Measurements from ENCODE around the gene DIP2C. TPM values are rescaled to one million over a fixed set of nuclear protein-coding genes. Genes with fewer than 3 reads are reported as not detected.
A peak's percentile ranks its signal among the peaks of the same experiment; 100 is the strongest.
"Not testable (repeated sequence)": the region's sequence is repeated elsewhere in the genome, so short reads cannot be mapped to it uniquely, and the experiment has no call there.

DIP2C gene
- total and polyA plus RNA-seq, 8 donors = 2.4 to 40.1 (median 21.0) TPM

DNA sequence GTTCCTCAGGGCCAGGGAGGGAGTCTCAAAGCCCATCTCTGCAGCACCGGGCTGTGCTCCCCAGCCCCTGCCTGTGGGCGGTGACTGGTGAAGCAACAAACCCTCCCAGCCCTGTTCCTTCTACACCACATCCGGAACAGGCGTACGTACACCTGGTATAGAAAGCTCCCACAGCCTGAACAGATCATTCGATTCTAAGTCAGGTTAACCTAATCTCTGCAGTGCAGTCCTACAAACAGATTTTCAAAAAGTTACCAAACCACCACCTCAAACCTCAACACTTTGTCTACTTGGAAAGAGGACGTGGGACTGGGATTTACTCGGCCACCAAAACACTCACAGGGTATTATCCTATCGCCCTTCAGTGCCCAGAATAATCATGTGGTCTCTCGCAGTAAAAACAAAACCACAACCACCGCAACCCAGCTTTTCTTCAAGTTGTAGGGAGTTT lies 238.4 kb downstream of the DIP2C start:
- intact Hi-C loops (cut with DNase I; ENCODE audit: low total_unique reads) = no loop called here
- 23 to 61% (median 44%) methylated on average over 11 of the region's 11 CpGs for WGBS, 5 donors
- no peaks in the 10 kb centered on the region for H3K27me3 ChIP-seq
- H3K27ac ChIP-seq = peak overlapping the region; percentile 44 to 74 (median 62)
- DNase-seq = peak; percentile 60 to 63
- no peaks in the 10 kb centered on the region for H3K36me3 ChIP-seq
- peaks cover 9 to 52% (median 29%) of the 10 kb centered on the region in 4 donors for H3K4me1 ChIP-seq
- peak overlapping the region in 1 of 4 donors; percentile 4 for H3K4me3 ChIP-seq
- H3K9me3 ChIP-seq = no peaks in the 10 kb centered on the region
- TF ChIP-seq, protein P1, sequence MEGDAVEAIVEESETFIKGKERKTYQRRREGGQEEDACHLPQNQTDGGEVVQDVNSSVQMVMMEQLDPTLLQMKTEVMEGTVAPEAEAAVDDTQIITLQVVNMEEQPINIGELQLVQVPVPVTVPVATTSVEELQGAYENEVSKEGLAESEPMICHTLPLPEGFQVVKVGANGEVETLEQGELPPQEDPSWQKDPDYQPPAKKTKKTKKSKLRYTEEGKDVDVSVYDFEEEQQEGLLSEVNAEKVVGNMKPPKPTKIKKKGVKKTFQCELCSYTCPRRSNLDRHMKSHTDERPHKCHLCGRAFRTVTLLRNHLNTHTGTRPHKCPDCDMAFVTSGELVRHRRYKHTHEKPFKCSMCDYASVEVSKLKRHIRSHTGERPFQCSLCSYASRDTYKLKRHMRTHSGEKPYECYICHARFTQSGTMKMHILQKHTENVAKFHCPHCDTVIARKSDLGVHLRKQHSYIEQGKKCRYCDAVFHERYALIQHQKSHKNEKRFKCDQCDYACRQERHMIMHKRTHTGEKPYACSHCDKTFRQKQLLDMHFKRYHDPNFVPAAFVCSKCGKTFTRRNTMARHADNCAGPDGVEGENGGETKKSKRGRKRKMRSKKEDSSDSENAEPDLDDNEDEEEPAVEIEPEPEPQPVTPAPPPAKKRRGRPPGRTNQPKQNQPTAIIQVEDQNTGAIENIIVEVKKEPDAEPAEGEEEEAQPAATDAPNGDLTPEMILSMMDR (IDR thresholded peaks at IDR 0.05) = no peak
- TF ChIP-seq POLR2AphosphoS5 (IDR thresholded peaks at IDR 0.05) = peak in 2 of 3 donors; percentile 42 to 59

GRCh38 chr10:450463-450862 lies 239.0 kb downstream of the DIP2C start:
- Histone ChIP-seq H3K27me3 (no peaks in the 10 kb centered on the region), H3K36me3 (no peaks in the 10 kb centered on the region), H3K4me3 (peak overlapping the region in 1 of 4 donors; percentile 4), H3K9me3 (no peaks in the 10 kb centered on the region), H3K4me1 (peaks cover 9 to 52% (median 29%) of the 10 kb centered on the region in 4 donors), H3K27ac (peak overlapping the region in 4 of 5 donors; percentile 52 to 74 (median 64))
- intact Hi-C loops (cut with DNase I; ENCODE audit: low total_unique reads) = no loop called here
- DNase-seq = no peak
- TF ChIP-seq EP300 (IDR thresholded peaks at IDR 0.05) (no peak), POLR2A (IDR thresholded peaks at IDR 0.05) (no peak), POLR2AphosphoS5 (IDR thresholded peaks at IDR 0.05) (no peak)
- TF ChIP-seq, protein P1 (IDR thresholded peaks at IDR 0.05) = no peak
- 25 to 53% (median 29%) methylated on average over 3 of the region's 3 CpGs for WGBS, 5 donors

DNA sequence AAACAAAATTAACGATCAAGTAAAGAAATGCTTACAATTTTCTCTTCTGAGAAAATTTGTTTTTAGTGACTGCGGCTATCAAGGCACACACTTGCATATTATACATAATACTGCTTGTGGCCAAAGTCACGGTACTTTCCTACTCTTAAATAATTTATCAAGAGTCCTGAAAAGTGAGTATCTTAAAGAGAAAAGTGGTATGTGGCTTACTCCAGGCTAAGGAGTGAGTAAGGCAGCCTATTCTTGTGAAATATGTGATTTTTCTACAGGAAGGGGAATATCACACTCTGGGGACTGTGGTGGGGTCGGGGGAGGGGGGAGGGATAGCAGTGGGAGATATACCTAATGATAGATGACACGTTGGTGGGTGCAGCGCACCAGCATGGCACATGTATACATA lies 240.1 kb downstream of the DIP2C start:
- H3K9me3 ChIP-seq; H3K27me3 ChIP-seq; H3K4me3 ChIP-seq; DNase-seq; H3K36me3 ChIP-seq; intact Hi-C loops (cut with DNase I; ENCODE audit: low total_unique reads): not testable (repeated sequence)
- WGBS, 5 donors = 64 to 82% (median 68%) methylated on average over 4 to 6 of the region's 6 CpGs
- Histone ChIP-seq H3K4me1 (peaks cover 4 to 43% (median 25%) of the 10 kb centered on the region in 4 donors), H3K27ac (peak overlapping the region in 1 of 5 donors; percentile 2)

DNA sequence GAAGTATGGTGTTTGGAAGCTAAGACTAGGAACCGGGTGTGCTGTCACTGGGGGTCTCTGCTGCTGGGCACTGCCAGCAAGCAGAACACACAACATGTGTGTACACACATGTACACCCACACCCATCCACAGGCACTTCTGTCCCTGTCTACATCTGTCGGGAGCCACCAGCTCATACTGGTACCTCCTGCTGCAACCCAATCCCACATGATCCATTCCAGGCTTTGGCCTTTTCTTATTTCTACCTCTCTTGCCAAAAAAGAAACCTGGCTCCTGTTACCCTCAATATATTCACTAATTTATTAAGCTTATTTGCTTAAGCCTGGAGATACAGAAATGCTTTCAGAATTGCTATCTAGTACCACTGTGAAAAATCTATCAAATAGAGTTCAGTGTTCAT lies 246.0 kb downstream of the DIP2C start:
- Histone ChIP-seq H3K36me3 (peaks cover 6 to 25% (median 21%) of the 10 kb centered on the region in 4 donors), H3K27me3 (no peaks in the 10 kb centered on the region), H3K4me1 (peaks cover 0 to 16% (median 7%) of the 10 kb centered on the region in 4 donors), H3K9me3 (no peaks in the 10 kb centered on the region), H3K4me3 (no peak overlapping the region), H3K27ac (no peak overlapping the region)
- no peak for DNase-seq
- TF ChIP-seq, protein P1 (IDR thresholded peaks at IDR 0.05) = no peak
- TF ChIP-seq POLR2A (IDR thresholded peaks at IDR 0.05) = no peak
- TF ChIP-seq EP300 (IDR thresholded peaks at IDR 0.05) = no peak
- TF ChIP-seq POLR2AphosphoS5 (IDR thresholded peaks at IDR 0.05) = no peak
- intact Hi-C loops (cut with DNase I; ENCODE audit: low total_unique reads) = no loop called here
- WGBS, 5 donors = 37 to 82% (median 55%) methylated on average over 2 of the region's 2 CpGs

GRCh38 chr10:442209-442608 lies 247.3 kb downstream of the DIP2C start:
- no peak for TF ChIP-seq POLR2A (IDR thresholded peaks at IDR 0.05)
- no peak for TF ChIP-seq POLR2AphosphoS5 (IDR thresholded peaks at IDR 0.05)
- TF ChIP-seq EP300 (IDR thresholded peaks at IDR 0.05) = no peak
- TF ChIP-seq, protein P1 (IDR thresholded peaks at IDR 0.05) = no peak

More at GRCh38 chr10:442209-442608, 247.3 kb downstream of the DIP2C start:
- WGBS, 5 donors = 88 to 97% (median 92%) methylated on average over 6 of the region's 6 CpGs
- intact Hi-C loops (cut with DNase I; ENCODE audit: low total_unique reads) = no loop called here
- peaks cover 0 to 16% (median 7%) of the 10 kb centered on the region in 4 donors for H3K4me1 ChIP-seq
- no peaks in the 10 kb centered on the region for H3K9me3 ChIP-seq
- H3K27me3 ChIP-seq = no peaks in the 10 kb centered on the region
- H3K4me3 ChIP-seq = no peak overlapping the region
- DNase-seq = no peak
- peaks cover 6 to 25% (median 22%) of the 10 kb centered on the region in 4 donors for H3K36me3 ChIP-seq
- H3K27ac ChIP-seq = no peak overlapping the region

Data from stomach (tissue), 9 donors.